ENCODE measurements around the gene MYCBPAP.

MYCBPAP gene

DNA sequence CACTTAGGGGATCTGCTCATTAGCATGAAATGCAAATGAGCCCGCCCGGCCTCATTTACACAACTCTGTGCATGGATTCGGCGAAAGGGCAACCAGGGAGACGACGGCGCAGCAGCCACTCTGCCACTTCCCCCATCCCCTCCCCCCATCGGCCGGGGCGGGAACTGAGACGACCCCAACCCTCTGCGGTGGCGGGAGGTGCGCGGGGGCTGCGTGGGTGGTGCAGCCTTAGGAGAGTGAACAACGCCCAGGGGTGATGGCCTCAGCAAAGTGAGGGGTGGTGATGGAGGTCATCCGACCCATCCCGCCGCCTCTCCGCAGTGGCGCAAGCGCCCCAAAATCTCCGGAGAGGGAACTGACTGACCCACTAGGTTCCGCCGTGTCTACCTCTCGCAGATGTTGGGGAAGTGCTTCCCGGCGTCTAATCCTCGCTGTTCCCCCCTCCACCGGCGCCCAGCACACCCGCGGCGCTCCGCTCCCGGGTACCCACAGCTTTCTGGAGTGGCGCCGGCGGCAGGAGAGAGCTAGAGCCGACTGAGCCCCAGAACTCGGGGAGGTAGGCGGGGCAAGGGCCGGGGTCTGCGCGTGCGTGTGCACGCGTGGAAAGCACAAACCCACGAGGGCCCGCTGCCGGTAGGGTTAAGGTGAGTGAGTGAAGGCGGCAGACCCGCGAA lies 50.8 kb downstream of the MYCBPAP start:
- DNase-seq (ENCODE audit: low read depth), result no peak
- no peak overlapping the region for H3K4me3 ChIP-seq (replicated peaks; ENCODE audit: low read depth, low read length)
- no peak for TF ChIP-seq CTCF (IDR thresholded peaks at IDR 0.05; ENCODE audit: low read length, missing control alignments)

GRCh38 chr17:50559674-50560184 lies 51.5 kb downstream of the MYCBPAP start:
- peak; percentile 46 for DNase-seq (ENCODE audit: low read depth)

GRCh38 chr17:50560185-50560824 lies 52.1 kb downstream of the MYCBPAP start, which contains the start of gene CACNA1G:
CACNA1G (plus strand) TSS chr17:50560715; CDS start chr17:50561460, 745 bp downstream.
- TF ChIP-seq CTCF (IDR thresholded peaks at IDR 0.05; ENCODE audit: low read length, missing control alignments), result no peak
- peak within 1 kb of the TSS; percentile 46 for H3K4me3 ChIP-seq (replicated peaks; ENCODE audit: low read depth, low read length)
- peak; percentile 79 for DNase-seq (ENCODE audit: low read depth)

More at GRCh38 chr17:50559674-50560184, 51.5 kb downstream of the MYCBPAP start:
- no peak for TF ChIP-seq CTCF (IDR thresholded peaks at IDR 0.05; ENCODE audit: low read length, missing control alignments)
- peak overlapping the region; percentile 46 for H3K4me3 ChIP-seq (replicated peaks; ENCODE audit: low read depth, low read length)

DNA sequence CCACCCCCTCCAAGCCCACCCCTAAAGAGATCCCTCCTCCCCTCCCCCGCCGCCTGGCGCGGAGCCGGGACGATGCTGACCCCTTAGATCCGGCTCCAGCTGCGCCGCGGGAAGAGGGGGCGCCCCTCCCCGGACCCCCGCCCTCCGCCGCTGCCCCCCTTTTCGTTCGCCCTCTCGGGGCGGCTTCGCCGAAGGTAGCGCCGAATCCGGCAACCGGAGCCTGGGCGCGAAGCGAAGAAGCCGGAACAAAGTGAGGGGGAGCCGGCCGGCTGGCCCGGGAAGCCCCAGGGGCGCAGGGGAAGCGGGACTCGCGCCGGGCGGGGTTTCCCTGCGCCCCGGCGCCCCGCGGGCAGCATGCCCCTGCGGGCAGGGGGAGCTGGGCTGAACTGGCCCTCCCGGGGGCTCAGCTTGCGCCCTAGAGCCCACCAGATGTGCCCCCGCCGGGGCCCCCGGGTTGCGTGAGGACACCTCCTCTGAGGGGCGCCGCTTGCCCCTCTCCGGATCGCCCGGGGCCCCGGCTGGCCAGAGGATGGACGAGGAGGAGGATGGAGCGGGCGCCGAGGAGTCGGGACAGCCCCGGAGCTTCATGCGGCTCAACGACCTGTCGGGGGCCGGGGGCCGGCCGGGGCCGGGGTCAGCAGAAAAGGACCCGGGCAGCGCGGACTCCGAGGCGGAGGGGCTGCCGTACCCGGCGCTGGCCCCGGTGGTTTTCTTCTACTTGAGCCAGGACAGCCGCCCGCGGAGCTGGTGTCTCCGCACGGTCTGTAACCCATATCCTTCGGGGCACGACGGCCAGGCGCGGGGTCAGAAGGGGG lies 52.9 kb downstream of the MYCBPAP start:
- no peak overlapping the region for H3K4me3 ChIP-seq (replicated peaks; ENCODE audit: low read depth, low read length)
- DNase-seq (ENCODE audit: low read depth), result no peak
- TF ChIP-seq CTCF (IDR thresholded peaks at IDR 0.05; ENCODE audit: low read length, missing control alignments), result no peak

DNA sequence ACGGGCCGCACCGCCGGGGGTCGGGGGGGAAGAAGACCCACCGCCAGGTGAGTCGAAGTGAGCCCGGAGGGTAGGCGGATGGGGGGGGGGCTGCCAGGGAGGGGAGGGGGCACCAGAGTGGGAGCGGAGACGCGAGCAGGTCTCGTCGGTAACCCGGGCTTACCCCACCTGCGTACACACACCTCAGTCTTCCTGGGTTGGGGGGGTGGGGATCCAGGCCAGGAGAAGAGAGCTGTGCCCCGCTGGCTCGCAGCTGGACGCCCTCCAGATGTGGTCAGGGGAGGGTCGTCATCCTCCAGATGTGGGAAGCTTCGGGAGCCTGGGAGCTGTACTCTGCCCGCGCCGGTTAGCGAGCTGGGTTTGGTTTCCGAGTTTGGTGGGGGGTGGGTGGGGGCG lies 53.5 kb downstream of the MYCBPAP start:
- TF ChIP-seq CTCF (IDR thresholded peaks at IDR 0.05; ENCODE audit: low read length, missing control alignments), result no peak
- no peak overlapping the region for H3K4me3 ChIP-seq (replicated peaks; ENCODE audit: low read depth, low read length)
- no peak for DNase-seq (ENCODE audit: low read depth)

DNA sequence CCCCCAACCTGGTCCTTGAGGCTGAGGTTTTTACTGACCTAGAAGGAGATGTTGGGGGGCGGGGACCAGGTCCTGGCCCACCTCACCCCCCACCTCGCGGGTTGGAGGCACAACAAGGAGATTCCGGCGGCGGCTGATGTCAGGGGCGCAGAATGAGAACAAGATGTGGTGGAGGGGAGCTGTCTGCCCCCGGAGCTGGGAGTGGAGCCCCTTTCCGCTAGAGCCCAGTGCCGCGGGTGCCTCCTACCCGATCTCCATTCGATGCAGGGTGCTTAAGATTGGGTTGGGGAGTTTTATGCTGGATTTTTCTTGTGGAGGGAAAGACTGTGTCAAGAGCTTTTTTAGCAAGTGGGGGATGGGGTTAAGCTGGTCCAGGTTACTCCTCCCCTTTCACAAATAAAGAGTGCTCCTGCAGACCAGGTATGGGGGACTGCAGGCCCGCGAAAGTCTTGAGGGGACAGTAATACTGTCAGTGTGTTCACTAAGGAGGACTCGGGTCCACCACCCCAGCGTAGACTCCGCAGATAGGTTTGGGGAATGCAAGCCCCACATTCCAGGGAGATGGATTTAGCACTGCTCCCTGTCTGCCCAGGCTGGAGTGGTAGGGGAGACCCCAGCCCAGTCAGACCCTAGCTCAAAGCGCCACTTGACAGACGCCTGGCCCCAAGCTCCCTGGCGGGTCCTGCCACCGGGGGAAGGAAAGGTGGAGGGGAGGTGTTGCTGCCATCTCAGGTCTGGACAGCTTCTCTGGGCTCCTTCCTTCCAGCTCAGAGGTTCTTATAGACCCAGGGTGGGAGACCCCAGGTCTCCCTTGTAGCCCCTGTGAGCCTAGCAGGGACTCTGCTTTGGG lies 54.2 kb downstream of the MYCBPAP start:
- H3K4me3 ChIP-seq (replicated peaks; ENCODE audit: low read depth, low read length), result no peak overlapping the region
- no peak for DNase-seq (ENCODE audit: low read depth)
- no peak for TF ChIP-seq CTCF (IDR thresholded peaks at IDR 0.05; ENCODE audit: low read length, missing control alignments)
